Hepatocyte (in vitro differentiated cells): ENCODE results near the gene PGM1. TPM values are rescaled to one million over a fixed set of nuclear protein-coding genes. Genes with fewer than 3 reads are reported as not detected.
A peak's percentile ranks its signal among the peaks of the same experiment; 100 is the strongest.

Source experiments
- DNase-seq: peaks from one replicate; pipeline ENCODE4 v3.0.0-alpha.2; 2016; ENCODE audit warnings: low spot score
- H2AFZ ChIP-seq: fragments of 200-600 bp; sonication (generic); 2 replicates; pipeline ENCODE4 v1.6.0; 2016; ENCODE audit warnings: antibody characterized with exemption, mild to moderate bottlenecking
- H3K27ac ChIP-seq: fragments of 200-600 bp; sonication (generic); 2 replicates; pipeline ENCODE4 v1.5.1; 2016; ENCODE audit warnings: mild to moderate bottlenecking
- H3K27me3 ChIP-seq: fragments of 200-600 bp; sonication (generic); 2 replicates; pipeline ENCODE4 v1.6.1; 2016
- H3K36me3 ChIP-seq: fragments of 200-600 bp; sonication (generic); replicated peaks from 2 replicates; pipeline ENCODE4 v1.5.1; 2016; ENCODE audit warnings: low read depth; ENCODE audit not compliant: insufficient read depth
- H3K4me1 ChIP-seq: fragments of 200-600 bp; sonication (generic); 2 replicates; pipeline ENCODE4 v1.5.1; 2016; ENCODE audit warnings: mild to moderate bottlenecking, moderate library complexity; ENCODE audit not compliant: insufficient read depth
- H3K4me2 ChIP-seq: fragments of 200-600 bp; sonication (generic); 2 replicates; pipeline ENCODE4 v1.6.0; 2016
- H3K4me3 ChIP-seq: fragments of 200-600 bp; sonication (generic); 2 replicates; pipeline ENCODE4 v1.5.1; 2016; ENCODE audit warnings: mild to moderate bottlenecking
- H3K79me2 ChIP-seq: fragments of 200-600 bp; sonication (generic); 2 replicates; pipeline ENCODE4 v1.6.0; 2017; ENCODE audit warnings: mild to moderate bottlenecking
- H3K9me2 ChIP-seq: fragments of 200-600 bp; sonication (generic); replicated peaks from 2 replicates; pipeline ENCODE4 v1.6.0; 2017; ENCODE audit warnings: mild to moderate bottlenecking; ENCODE audit not compliant: insufficient read depth
- H3K9me3 ChIP-seq: fragments of 200-600 bp; sonication (generic); 2 replicates; pipeline ENCODE4 v1.5.1; 2016; ENCODE audit warnings: low read depth, mild to moderate bottlenecking
- H4K20me1 ChIP-seq: fragments of 200-600 bp; sonication (generic); 2 replicates; pipeline ENCODE4 v1.6.0; 2016; ENCODE audit warnings: mild to moderate bottlenecking; ENCODE audit not compliant: insufficient read depth, poor library complexity, severe bottlenecking
- EZH2 ChIP-seq: fragments of 200-600 bp; sonication (generic); IDR thresholded peaks from 2 replicates; pipeline ENCODE4 v1.6.1; 2016; ENCODE audit warnings: antibody characterized with exemption, mild to moderate bottlenecking, borderline replicate concordance
- EZH2phosphoT487 ChIP-seq: fragments of 200-600 bp; sonication (generic); IDR thresholded peaks from one replicate; pipeline ENCODE4 v1.6.1; 2018; ENCODE audit warnings: antibody characterized with exemption, mild to moderate bottlenecking, low read depth, moderate library complexity; ENCODE audit not compliant: unreplicated experiment, severe bottlenecking
- WGBS: methylation state at CpG from one replicate; pipeline ENCODE4 v1.1.6; 2016; ENCODE audit warnings: low lambda C conversion rate; ENCODE audit errors: missing lambda C conversion rate; 5-methylcytosine and 5-hydroxymethylcytosine counted together
- polyA plus RNA-seq: library from polyadenylated mRNA; unstranded; fragments of >200 nt; fragmentation: Nextera tagmentation; extraction: Ambion mirVana; gene quantifications from 2 replicates; pipeline ENCODE4 v1.2.1, GENCODE V29; 2016
- total RNA-seq: library from RNA; depleted of rRNA; stranded (reverse); fragments of >200 nt; gene quantifications from 2 replicates; pipeline ENCODE4 v1.2.3, GENCODE V29; 2014
- TF ChIP-seq, protein P1 (sequence below): fragments of 200-600 bp; sonication (generic); IDR thresholded peaks from 2 replicates; pipeline ENCODE4 v1.5.1; 2016; ENCODE audit warnings: antibody characterized with exemption, mild to moderate bottlenecking; ENCODE audit not compliant: poor library complexity

PGM1 gene
- total and polyA plus RNA-seq, 2 experiments from 2014 or later, result 85.0 to 88.9 TPM

GRCh38 chr1:63590166-63590560, 3.0 kb upstream of the PGM1 start:
- H3K9me3 ChIP-seq, result no peaks in the 10 kb centered on the region
- WGBS, result 76% methylated on average over 3 of the region's 3 CpGs
- H2AFZ ChIP-seq, result no peak overlapping the region
- no peak overlapping the region for H3K27ac ChIP-seq
- peaks cover 3% of the 10 kb centered on the region for H3K4me1 ChIP-seq
- no peaks in the 10 kb centered on the region for H4K20me1 ChIP-seq
- DNase-seq, result no peak
- H3K4me2 ChIP-seq, result peak overlapping the region; percentile 27
- TF ChIP-seq EZH2phosphoT487, result no peak
- TF ChIP-seq EZH2, result no peak
- TF ChIP-seq, protein P1, sequence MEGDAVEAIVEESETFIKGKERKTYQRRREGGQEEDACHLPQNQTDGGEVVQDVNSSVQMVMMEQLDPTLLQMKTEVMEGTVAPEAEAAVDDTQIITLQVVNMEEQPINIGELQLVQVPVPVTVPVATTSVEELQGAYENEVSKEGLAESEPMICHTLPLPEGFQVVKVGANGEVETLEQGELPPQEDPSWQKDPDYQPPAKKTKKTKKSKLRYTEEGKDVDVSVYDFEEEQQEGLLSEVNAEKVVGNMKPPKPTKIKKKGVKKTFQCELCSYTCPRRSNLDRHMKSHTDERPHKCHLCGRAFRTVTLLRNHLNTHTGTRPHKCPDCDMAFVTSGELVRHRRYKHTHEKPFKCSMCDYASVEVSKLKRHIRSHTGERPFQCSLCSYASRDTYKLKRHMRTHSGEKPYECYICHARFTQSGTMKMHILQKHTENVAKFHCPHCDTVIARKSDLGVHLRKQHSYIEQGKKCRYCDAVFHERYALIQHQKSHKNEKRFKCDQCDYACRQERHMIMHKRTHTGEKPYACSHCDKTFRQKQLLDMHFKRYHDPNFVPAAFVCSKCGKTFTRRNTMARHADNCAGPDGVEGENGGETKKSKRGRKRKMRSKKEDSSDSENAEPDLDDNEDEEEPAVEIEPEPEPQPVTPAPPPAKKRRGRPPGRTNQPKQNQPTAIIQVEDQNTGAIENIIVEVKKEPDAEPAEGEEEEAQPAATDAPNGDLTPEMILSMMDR, result no peak
- H3K79me2 ChIP-seq, result peaks cover 4% of the 10 kb centered on the region
- H3K4me3 ChIP-seq, result no peak overlapping the region
- no peaks in the 10 kb centered on the region for H3K9me2 ChIP-seq
- H3K36me3 ChIP-seq, result no peaks in the 10 kb centered on the region
- no peaks in the 10 kb centered on the region for H3K27me3 ChIP-seq

GRCh38 chr1:63592536-63593302, 492 bp upstream of the PGM1 start:
- no peaks in the 10 kb centered on the region for H3K9me3 ChIP-seq
- no peaks in the 10 kb centered on the region for H3K9me2 ChIP-seq
- peak overlapping the region; percentile 79 for H3K4me3 ChIP-seq
- 38% methylated on average over 14 of the region's 18 CpGs for WGBS
- TF ChIP-seq EZH2 (no peak), EZH2phosphoT487 (no peak)
- TF ChIP-seq, protein P1, result no peak
- H3K4me1 ChIP-seq, result peaks cover 3% of the 10 kb centered on the region
- H3K79me2 ChIP-seq, result peaks cover 20% of the 10 kb centered on the region
- no peaks in the 10 kb centered on the region for H4K20me1 ChIP-seq
- peak overlapping the region; percentile 95 for H3K27ac ChIP-seq
- peak overlapping the region; percentile 83 for H3K4me2 ChIP-seq
- no peaks in the 10 kb centered on the region for H3K27me3 ChIP-seq
- no peaks in the 10 kb centered on the region for H3K36me3 ChIP-seq
- peak overlapping the region; percentile 99 for H2AFZ ChIP-seq
- no peak for DNase-seq

- Histone ChIP-seq H3K9me2 (no peaks in the 10 kb centered on the region), H3K4me2 (peak overlapping the region; percentile 83), H3K36me3 (no peaks in the 10 kb centered on the region), H3K4me3 (peak overlapping the region; percentile 79), H3K27ac (peak overlapping the region; percentile 95), H4K20me1 (no peaks in the 10 kb centered on the region), H3K27me3 (no peaks in the 10 kb centered on the region), H3K79me2 (peaks cover 20% of the 10 kb centered on the region), H2AFZ (peak overlapping the region; percentile 99), H3K9me3 (no peaks in the 10 kb centered on the region), H3K4me1 (peaks cover 3% of the 10 kb centered on the region)
- TF ChIP-seq EZH2, result no peak
- TF ChIP-seq, protein P1, result no peak
- TF ChIP-seq EZH2phosphoT487, result no peak
- 4% methylated on average over 47 of the region's 55 CpGs for WGBS
- DNase-seq, result peak; percentile 74
Observed at GRCh38 chr1:63593886-63594605, 835 bp downstream of the PGM1 start.
